Panc1 (cell line): Measurements from ENCODE around the gene PINLYP. TPM values are rescaled to one million over a fixed set of nuclear protein-coding genes. Genes with fewer than 3 reads are reported as not detected.

ENCODE experiments used
- ATAC-seq: fragments of 200-7000 bp; cut with Tn5 transposase; 2 replicates; pipeline ENCODE4 v1.9.1; 2020; ENCODE audit warnings: mild to moderate bottlenecking, moderate library complexity
- BruUV-seq: library from RNA; stranded (reverse); fragments of 400-500 nt; replicated peaks from 2 replicates; lab custom pipeline; 2021; lab: Mats Ljungman, UMichigan
- CTCF ChIA-PET: fragments of 300-600 bp; sonication (Branson Sonifier 250); formaldehyde crosslinking; loops from one replicate; lab custom pipeline; 2022; ENCODE audit warnings: antibody characterized with exemption; lab: Charles Lee
- POLR2A ChIA-PET: fragments of 300-600 bp; sonication (Branson Sonifier 250); formaldehyde crosslinking; loops from one replicate; lab custom pipeline; 2022; ENCODE audit warnings: antibody characterized with exemption; lab: Charles Lee
- DNase-seq: peaks from one replicate; pipeline ENCODE4 v3.0.0-alpha.2; 2010; ENCODE audit warnings: low read depth, low spot score
- H3K27ac ChIP-seq: 2 replicates; pipeline ENCODE4 v1.5.1; 2011; ENCODE audit warnings: mild to moderate bottlenecking, low read length, inconsistent platforms
- H3K27me3 ChIP-seq: fragments of 200-500 bp; sonication (Bioruptor generic); 2 replicates; pipeline ENCODE4 v1.6.0; 2014; ENCODE audit warnings: low read length, inconsistent platforms; ENCODE audit not compliant: control insufficient read depth, insufficient read depth
- H3K36me3 ChIP-seq: fragments of 200-500 bp; sonication (Bioruptor generic); 2 replicates; pipeline ENCODE4 v1.5.1; 2014; ENCODE audit warnings: inconsistent platforms, mild to moderate bottlenecking, low read length, moderate library complexity; ENCODE audit not compliant: control insufficient read depth, insufficient read depth
- H3K4me1 ChIP-seq: 2 replicates; pipeline ENCODE4 v1.5.1; 2011; ENCODE audit warnings: inconsistent platforms, mild to moderate bottlenecking, low read length, moderate library complexity; ENCODE audit not compliant: control insufficient read depth, insufficient read depth
- H3K4me3 ChIP-seq, 2 experiments: 2 replicates each; pipeline ENCODE4 v1.5.1; 2011 to 2012; ENCODE audit warnings: low read depth in 2 of 2, low read length in 2 of 2, mild to moderate bottlenecking in 2 of 2, inconsistent platforms in 1 of 2, moderate library complexity in 1 of 2
- H3K9me3 ChIP-seq: fragments of 200-500 bp; sonication (Bioruptor generic); 2 replicates; pipeline ENCODE4 v1.5.1; 2014; ENCODE audit warnings: low read depth, mild to moderate bottlenecking, inconsistent platforms, low read length, moderate library complexity; ENCODE audit not compliant: control insufficient read depth, insufficient read depth
- CTCF ChIP-seq: fragments of 450-650 bp; IDR thresholded peaks from 2 replicates; pipeline ENCODE4 v1.5.1; 2017; ENCODE audit warnings: mild to moderate bottlenecking
- POLR2AphosphoS5 ChIP-seq: IDR thresholded peaks from 2 replicates; pipeline ENCODE4 v1.6.1; 2012; ENCODE audit warnings: mild to moderate bottlenecking, low read depth, low read length, moderate library complexity
- REST ChIP-seq, 2 experiments: IDR thresholded peaks; 2 replicates each; pipeline ENCODE4 v1.6.1; 2011 to 2012; ENCODE audit warnings: low read depth in 2 of 2, control low read depth in 1 of 2, low read length in 1 of 2, mild to moderate bottlenecking in 1 of 2, moderate library complexity in 1 of 2; ENCODE audit not compliant: insufficient read depth in 1 of 2
- SIN3A ChIP-seq: IDR thresholded peaks from 2 replicates; pipeline ENCODE4 v1.6.1; 2012; ENCODE audit warnings: low read depth, mild to moderate bottlenecking, low read length, moderate library complexity, borderline replicate concordance; ENCODE audit not compliant: insufficient read depth
- TCF7L2 ChIP-seq: IDR thresholded peaks from 2 replicates; pipeline ENCODE4 v1.6.1; 2011; ENCODE audit warnings: mild to moderate bottlenecking, low read depth, low read length, inconsistent platforms
- in situ Hi-C: cut with HindIII; loops from 2 replicates; pipeline ENCODE4 v1.10.0; 2016; ENCODE audit warnings: low sequenced_read_pairs, low pct_unique_long_range_greater_than_20kb
- intact Hi-C: fragments of 100-400 bp; cut with micrococcal nuclease; formaldehyde crosslinking; loops from one replicate; pipeline ENCODE4 v1.10.0; 2022; ENCODE audit not compliant: unreplicated experiment
- total RNA-seq: library from RNA; stranded (reverse); gene quantifications from one replicate; pipeline ENCODE4 v1.2.1, GENCODE V29; 2021; ENCODE audit not compliant: unreplicated experiment

The PINLYP gene
- total RNA-seq, 1 experiment from 2014 or later = 0.21 TPM

- no peak for DNase-seq
- Histone ChIP-seq H3K9me3 (no peaks in the 10 kb centered on the region), H3K27me3 (no peaks in the 10 kb centered on the region), H3K4me3 (no peak overlapping the region), H3K27ac (no peak overlapping the region), H3K4me1 (no peaks in the 10 kb centered on the region), H3K36me3 (no peaks in the 10 kb centered on the region)
- no peak for ATAC-seq
- in situ Hi-C loops = no loop called here
- no TSS peak for BruUV-seq
- ChIA-PET CTCF (interaction anchor here (1.4 kb wide), 1 partner anchor 10 kb away, joined by 5 read pairs; no protein-coding TSS in a partner anchor), POLR2A (no interaction called here)
- TF ChIP-seq SIN3A (no peak), TCF7L2 (no peak), POLR2AphosphoS5 (no peak), REST (IDR thresholded peaks at IDR 0.05; ENCODE audit: insufficient read depth in 1 of 2, low read depth in 2 of 2, low read length in 1 of 2) (no peak), CTCF (no peak)
- intact Hi-C loops = no loop called here
These were observed 10.8 kb upstream of the PINLYP start for GRCh38 chr19:43564800-43565199.

GRCh38 chr19:43569657-43570056 is 5.9 kb upstream of the PINLYP start:
- in situ Hi-C loops (no loop called here), intact Hi-C loops (no loop called here)
- no TSS peak for BruUV-seq
- Histone ChIP-seq H3K4me1 (peaks cover 2% of the 10 kb centered on the region; the same call in 1 of the 2 replicates), H3K36me3 (peaks cover under 1% of the 10 kb centered on the region; the same call in 1 of the 2 replicates), H3K9me3 (no peaks in the 10 kb centered on the region), H3K27ac (no peak overlapping the region), H3K4me3 (no peak overlapping the region), H3K27me3 (no peaks in the 10 kb centered on the region)
- no peak for ATAC-seq
- TF ChIP-seq REST (IDR thresholded peaks at IDR 0.05; ENCODE audit: insufficient read depth in 1 of 2, low read depth in 2 of 2, low read length in 1 of 2) (no peak), SIN3A (no peak), CTCF (no peak), TCF7L2 (no peak), POLR2AphosphoS5 (no peak)
- no peak for DNase-seq
- ChIA-PET CTCF (no interaction called here), POLR2A (no interaction called here)
